Measurements from ENCODE around the gene MYO5B.
"Not testable (repeated sequence)": the region's sequence is repeated elsewhere in the genome, so short reads cannot be mapped to it uniquely, and the experiment has no call there.

DNA sequence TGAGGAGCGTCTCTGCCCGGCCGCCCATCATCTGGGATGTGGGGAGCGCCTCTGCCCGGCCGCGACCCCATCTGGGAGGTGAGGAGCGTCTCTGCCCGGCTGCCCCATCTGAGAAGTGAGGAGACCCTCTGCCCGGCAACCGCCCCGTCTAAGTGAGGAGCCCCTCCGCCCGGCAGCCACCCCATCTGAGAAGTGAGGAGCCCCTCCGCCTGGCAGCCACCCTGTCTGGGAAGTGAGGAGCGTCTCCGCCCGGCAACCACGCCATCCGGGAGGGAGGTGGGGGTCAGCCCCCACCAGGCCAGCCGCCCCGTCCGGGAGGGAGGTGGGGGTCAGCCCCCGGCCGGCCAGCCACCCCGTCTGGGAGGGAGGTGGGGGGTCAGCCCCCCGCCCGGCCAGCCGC is 395.1 kb downstream of the MYO5B start:
- TF ChIP-seq, protein P1, sequence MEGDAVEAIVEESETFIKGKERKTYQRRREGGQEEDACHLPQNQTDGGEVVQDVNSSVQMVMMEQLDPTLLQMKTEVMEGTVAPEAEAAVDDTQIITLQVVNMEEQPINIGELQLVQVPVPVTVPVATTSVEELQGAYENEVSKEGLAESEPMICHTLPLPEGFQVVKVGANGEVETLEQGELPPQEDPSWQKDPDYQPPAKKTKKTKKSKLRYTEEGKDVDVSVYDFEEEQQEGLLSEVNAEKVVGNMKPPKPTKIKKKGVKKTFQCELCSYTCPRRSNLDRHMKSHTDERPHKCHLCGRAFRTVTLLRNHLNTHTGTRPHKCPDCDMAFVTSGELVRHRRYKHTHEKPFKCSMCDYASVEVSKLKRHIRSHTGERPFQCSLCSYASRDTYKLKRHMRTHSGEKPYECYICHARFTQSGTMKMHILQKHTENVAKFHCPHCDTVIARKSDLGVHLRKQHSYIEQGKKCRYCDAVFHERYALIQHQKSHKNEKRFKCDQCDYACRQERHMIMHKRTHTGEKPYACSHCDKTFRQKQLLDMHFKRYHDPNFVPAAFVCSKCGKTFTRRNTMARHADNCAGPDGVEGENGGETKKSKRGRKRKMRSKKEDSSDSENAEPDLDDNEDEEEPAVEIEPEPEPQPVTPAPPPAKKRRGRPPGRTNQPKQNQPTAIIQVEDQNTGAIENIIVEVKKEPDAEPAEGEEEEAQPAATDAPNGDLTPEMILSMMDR (conservative IDR thresholded peaks at IDR 0.05; ENCODE audit: low read length), result not testable (repeated sequence)
- not testable (repeated sequence) for TF ChIP-seq EZH2phosphoT487 (IDR thresholded peaks at IDR 0.05; ENCODE audit: borderline replicate concordance, low read depth, low read length)
